Measurements from ENCODE around the gene UBR4.
A peak's percentile ranks its signal among the peaks of the same experiment; 100 is the strongest.
"Not testable (repeated sequence)": the region's sequence is repeated elsewhere in the genome, so short reads cannot be mapped to it uniquely, and the experiment has no call there.

UBR4 gene

DNA sequence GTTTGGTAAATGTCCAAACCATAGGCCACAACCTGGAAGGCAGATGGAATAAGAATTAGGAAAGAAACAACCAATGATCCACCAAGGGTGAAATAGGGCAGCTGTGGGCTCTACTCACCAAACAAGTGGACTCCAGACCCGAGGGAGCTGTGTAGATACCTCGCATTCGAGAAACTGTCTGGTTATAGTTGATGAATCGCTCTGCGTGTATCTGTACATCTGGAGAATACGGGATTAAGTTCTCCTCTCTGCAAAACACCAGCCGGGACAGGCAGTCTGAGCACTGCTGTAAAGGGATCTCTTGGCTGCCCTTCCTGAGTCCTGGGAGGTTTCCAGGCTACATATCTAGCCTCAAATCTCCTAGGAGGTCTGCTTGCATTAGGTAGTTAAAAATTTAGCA, 9.4 kb upstream of the UBR4 start:
- no peak for DNase-seq

GRCh38 chr1:19216585-19216984, 6.5 kb upstream of the UBR4 start:
- not testable (repeated sequence) for DNase-seq

DNA sequence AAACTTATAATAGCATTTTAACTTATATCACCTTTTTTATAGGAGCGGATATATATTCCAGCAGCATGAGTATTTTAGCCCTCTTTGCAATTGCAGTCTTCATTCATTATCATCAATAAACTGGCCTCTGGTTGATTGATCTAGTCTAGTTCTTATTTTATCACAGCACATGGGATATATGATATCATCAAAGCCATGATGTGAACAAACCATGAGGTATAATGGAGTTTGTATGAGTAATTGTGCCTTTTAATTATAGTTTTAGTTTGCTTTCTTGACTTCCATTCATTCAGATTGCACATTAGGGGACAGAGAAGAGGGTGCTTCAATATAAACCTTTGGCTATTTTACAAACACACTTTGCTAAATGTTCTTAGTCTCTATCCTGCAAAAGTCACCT, 3.5 kb upstream of the UBR4 start:
- no peak for DNase-seq

DNA sequence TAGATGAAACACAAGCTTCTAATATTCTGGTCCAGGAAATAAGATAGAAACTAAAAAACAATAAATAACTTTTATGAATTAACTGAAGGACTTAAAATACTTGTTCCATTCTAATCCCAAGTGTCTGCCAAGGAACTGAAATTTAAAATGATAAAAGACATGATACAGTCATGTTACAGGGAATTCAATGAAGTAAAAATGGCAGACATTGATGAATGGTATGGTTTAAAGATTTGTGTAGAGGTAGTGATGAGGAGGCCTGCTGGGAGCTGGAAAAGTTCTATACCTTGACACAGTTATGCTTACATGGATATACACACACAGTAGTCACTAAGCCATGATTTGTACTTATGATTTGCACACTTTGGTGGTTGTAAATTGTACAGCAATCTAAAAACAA, 2.1 kb upstream of the UBR4 start:
- no peak for DNase-seq

- DNase-seq, result no peak
Measured at GRCh38 chr1:19210772-19211549, 895 bp upstream of the UBR4 start.

DNA sequence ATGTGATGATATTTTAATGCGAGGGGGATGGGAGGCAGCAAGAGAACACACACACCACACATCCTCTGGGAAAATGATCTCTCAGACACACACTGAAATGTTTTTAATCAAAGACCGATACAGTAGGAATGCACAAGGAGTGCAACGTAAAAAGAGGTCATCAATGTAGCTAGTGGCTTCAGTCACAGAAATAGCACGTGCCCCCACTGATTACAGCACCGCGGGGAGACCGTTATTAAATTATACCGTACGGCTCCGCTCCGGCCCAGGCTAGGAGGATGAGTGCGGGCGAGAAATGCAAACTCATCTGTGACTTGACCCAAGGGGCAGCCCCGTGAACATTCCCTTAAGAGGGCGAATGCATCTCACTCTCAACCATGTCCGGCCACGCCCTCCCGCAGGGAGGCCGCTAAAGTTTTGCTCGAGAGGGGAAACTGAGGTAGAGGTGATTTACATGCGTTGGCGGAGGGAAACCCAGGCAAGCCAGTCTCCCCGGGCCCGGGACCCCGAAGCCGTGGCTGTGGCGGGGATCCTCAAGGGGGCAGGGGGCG, 552 bp downstream of the UBR4 start:
- no peak for DNase-seq

DNA sequence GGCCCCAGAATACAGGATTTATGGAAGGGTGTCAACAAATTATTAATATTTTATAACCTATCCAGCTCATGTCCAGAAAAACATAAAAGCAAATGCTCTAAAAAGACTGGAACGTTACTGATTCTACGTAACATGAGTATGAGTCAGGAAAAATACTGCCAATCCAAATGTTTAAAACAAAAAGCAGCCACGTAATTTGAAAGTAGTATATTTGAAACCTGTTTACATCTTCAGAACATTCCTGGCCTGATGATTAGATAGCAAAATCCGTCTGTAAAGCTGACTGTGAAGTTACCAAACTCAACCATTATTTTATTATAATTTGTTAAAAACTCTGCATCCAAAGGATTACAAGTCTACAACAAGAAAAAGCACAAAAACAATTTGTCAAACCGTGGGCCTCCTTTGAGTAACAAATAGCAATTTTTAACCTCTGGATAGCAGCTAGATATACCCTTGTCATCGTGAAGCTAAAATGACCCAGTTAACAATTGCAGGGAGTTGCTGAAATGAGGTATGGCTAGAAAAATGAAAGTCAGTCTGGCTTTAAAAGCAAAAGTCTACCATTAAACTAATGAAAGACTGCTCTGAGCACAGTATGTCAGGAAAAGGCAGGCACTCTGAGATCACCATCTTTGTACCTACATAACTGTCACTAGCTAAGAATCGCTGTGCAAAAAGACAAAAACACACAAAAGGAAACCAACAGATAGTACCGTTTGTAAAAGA, 1.2 kb downstream of the UBR4 start:
- DNase-seq, result no peak

GRCh38 chr1:19206947-19207346, 3.1 kb downstream of the UBR4 start:
- no peak for DNase-seq

DNA sequence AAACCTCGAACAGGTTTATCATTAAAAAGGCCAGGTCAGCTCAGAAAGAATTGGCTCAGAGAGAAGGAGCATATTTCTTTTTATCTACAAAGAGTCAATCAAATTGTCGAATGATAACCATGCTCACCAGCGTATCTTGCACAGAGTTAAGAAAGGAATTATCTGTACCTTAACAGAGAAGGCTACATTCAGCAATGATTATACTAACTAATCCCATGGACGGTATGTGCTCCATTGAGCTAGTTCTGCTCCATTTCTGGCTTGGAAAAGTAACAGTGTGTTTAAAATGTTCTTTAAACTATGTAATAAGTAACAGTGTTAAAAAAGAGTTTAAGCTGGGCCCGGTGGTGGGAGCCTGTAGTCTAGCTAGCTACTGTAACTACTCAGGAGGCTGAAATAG, 4.2 kb downstream of the UBR4 start:
- DNase-seq, result no peak

- no peak for DNase-seq
Measured at GRCh38 chr1:19205403-19205802, 4.7 kb downstream of the UBR4 start.

DNA sequence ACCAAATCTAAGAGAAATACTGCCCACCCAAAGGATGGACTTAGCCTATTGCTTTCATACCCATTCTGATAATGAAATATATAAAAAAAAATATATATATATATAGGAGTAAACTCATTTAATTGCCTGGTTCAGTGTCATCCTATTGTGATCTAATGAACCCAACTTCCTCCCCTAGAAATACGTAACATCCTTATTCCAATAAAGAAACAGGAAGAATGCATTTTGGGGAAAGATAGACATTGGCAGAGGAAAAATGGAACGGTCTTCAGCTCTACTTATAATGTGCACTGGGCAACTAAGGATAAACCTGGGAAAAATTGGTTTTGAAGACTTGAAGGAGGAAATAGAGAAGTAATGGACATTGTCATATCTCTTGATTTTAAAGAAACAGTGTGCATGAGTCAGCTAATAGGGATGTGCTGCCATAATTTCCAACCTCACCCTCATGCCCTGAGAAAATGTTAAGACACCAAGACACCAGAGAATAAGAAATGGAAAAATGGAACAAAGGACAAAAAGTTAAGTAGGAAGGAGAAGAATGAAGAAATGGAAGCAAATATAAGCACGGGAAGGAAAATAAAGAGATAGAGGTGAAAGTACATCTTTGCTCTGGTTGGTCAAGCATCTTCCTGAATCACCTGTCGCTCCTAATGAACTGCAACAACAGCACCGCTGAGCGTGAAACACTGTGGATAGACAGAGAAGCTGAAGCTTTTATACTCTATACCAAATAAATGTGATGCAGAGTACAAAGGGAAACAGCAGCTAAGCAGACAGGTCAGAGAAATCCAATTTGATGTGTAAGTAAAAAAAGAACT, 5.4 kb downstream of the UBR4 start:
- no peak for DNase-seq

- DNase-seq, result peak; percentile 62
Measured at GRCh38 chr1:19203440-19203839, 6.6 kb downstream of the UBR4 start.

DNA sequence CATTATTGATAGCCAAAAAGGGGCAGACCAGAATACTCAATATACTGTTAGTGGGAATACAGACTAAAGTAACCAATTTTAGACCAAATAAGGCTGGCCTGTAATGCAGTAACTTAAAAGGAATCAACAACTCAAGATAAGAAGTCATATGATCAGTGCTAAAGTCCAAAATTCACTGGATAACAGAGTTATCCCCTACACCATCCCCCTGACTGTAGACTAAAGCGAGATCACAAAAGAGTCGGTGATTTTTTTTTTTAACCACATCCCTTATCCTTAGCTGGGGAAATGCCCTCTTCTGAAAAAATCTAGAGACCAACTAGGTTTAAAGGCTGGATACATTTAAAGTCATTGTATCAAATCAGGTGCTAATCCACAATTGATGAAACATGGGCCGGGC, 7.7 kb downstream of the UBR4 start:
- DNase-seq, result no peak

DNA sequence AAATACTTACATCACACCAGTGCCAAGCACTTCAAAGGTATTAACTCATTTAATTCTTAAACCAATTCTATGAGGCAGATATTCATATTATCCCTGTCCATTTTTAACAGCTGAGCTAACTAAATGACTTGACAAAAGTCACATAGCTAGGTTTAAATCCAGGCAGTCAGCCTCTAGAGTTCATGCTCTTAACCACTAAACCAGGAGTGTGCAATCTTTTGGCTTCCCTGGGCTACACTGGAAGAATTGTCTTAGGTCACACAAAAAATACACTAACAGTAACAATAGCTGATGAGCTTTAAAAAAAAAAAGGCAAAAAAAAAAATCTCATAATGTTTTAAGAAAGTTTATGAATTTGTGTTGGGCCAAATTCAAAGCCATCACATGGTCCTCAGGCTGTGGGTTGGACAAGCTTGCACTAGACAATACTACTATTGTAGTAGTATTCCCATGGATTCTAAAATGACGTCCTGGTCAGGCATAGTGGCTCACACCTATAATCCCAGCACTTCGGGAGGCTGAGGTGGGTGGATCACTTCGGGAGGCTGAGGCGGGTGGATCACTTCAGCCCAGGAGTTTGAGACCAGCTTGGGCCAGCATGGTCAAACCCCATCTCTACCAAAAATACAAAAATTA, 10.0 kb downstream of the UBR4 start:
- no peak for DNase-seq

- DNase-seq, result no peak
Measured at GRCh38 chr1:19199329-19199968, 10.6 kb downstream of the UBR4 start.

DNA sequence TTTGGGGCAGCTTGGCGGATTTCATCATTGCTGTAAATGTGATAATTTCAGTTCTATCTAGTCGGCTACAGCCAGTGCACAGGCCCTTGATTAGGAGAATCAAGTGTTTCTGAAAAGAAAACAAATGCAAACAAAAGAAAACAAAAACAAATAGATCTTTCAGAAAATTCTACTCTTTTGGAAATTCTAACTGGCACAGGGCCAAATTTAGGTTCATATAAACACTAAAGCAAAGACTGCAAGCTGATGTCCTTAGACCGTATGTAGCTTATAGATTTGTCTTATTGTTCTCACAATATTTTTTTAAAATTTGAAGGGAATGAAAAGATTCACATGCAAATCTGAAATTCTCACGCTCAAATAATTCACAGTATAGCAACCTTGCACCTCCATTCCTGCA, 11.2 kb downstream of the UBR4 start:
- DNase-seq, result no peak

GRCh38 chr1:19197845-19198244, 12.2 kb downstream of the UBR4 start:
- DNase-seq, result no peak

DNA sequence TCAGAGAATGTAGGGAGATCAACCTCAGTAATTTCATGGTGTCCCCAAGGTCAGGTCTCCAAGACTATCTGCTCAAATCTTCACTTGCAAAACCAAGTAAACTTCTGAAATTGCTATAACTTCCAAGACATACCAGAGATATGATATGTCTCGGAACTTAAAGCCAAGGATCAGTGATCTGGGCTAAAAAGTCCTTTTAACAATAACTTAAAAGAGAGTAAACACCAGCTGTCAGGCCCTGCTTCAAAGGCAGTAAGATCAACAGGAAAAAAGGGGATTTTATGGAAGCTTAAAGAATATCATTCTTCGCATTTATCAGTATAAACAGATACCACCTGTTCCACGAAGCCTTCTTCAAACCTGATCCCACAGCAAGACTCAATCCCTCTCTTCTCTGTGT, 13.7 kb downstream of the UBR4 start:
- no peak for DNase-seq

- DNase-seq, result no peak
Measured at GRCh38 chr1:19193004-19193403, 17.1 kb downstream of the UBR4 start.

GRCh38 chr1:19191811-19192210, 18.3 kb downstream of the UBR4 start:
- DNase-seq, result no peak

DNA sequence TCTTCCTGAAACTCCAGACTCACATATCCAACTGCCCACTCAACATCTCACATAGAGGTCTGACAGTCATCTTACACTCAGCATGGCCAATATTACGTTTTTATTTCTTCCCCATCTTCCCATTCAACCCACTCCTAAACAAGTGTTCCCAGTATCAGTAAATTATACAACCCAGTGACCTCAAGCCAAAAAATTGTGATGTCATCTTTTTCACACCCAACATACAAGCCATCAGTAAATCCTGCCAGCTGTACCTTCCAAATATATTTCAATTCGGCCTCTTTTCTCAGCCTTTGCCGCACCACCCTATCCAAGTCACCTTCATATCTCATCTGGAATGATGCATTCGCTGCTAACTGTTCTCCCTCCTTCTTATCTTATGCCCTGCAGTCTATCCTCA, 19.6 kb downstream of the UBR4 start:
- DNase-seq, result no peak

- DNase-seq, result no peak
Measured at GRCh38 chr1:19189270-19189669, 20.8 kb downstream of the UBR4 start.
